COR-L47 (cell line): ENCODE measurements around the gene UMOD.

Source experiments
- DNase-seq: peaks from one replicate; lab custom pipeline; 2025; lab: John Stamatoyannopoulos, UW

Gene UMOD

DNA sequence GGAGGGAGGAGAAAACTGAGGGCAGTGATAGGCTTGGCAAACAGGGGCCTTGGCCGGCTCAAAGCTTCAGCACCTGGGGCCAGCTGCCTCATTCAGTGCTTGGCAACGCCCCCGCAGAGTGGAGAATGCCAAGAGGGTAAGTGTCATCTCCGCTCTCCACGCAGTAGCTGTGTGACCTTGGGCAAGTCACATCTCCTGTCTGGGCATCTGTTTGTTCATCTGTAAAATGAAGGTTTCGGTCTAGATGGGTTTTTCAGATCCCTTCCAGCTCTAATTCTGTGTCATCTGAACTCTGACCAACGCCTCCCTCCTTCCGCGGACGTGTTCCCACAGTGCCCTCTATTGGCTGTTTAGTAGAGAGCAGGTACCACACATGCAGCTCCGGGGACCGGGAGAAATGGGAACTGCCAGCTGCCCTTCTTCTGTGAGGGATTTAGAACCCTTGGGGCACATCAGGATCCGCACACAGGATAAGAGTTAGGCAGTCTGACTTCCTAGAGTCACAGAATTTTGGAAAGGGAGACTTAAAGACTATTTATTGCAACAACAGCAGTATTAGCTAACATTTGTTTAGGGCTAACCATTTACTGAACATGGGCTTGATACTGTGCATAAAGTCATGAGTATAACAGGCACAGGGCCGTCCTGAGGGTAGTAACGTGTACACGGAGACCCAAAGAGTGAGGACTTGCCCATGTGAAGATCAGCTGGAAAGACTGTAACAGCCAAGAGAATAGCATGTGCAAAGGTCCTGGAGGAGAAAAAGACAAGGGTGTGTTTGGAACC, 52.0 kb downstream of the UMOD start:
- peak; percentile 13 for DNase-seq

DNA sequence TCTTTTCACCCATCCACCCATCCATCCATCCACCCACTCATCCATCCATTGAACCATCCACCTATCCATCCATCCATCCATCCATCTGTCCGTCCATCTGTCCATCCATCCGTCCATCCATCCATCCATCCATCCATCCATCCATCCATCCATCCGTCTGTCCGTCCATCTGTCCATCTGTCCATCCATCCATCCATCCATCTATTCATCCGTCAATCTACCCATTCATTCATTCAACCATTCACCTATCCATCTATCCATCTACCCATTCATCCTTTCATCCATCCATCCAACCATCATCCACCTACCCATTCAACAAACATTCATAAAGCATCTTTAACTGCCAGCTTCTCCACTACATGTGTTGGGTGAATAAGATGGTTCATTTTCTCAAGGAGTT, 54.1 kb downstream of the UMOD start:
- no peak for DNase-seq

DNA sequence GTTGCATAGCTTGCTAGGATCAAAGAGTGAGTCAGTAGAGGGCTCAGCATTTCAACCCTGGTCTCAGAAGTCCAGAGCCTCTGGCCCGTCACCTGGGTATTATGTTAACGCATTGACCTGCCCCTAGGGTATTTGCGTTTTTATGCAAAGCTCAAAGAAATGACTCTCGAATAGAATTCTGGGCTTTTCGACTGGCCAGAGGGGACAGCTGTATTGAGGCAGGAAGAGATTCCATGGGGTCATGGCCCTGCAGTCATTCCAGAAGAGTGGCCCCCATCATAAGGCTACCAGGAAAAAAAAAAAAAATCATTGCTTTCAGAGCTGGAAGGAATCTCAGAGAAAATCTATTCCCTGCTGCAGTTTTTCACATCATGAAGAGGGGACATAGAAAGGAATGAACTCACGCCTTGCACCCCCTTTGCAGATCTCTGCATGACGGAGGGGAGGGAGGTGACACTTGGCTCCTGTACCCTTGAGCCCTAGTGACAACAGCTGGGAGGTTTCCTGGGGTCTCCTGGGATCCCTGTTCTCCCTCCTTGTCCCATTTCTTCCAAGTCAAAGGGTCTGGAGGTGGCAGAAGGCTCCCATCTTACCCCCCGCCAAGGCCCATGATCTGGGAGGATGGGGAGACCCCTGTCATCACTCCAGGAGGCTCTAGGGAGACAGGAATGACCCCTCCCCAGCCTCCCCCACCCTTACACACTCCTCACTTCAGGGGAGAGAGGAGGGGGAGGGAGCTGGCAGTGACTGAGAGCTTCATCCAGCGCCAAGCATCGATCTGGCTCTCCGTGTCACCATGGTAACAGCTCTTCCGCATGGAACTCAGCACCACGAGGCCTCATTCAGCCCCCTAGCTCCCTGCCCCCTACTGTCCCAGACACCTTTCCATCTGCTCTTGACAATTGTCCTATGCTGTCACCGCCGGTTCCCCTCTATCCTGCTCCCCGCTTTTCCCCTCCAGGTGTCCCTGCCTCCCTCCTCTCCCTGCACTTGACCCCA, 61.0 kb downstream of the UMOD start:
- no peak for DNase-seq

DNA sequence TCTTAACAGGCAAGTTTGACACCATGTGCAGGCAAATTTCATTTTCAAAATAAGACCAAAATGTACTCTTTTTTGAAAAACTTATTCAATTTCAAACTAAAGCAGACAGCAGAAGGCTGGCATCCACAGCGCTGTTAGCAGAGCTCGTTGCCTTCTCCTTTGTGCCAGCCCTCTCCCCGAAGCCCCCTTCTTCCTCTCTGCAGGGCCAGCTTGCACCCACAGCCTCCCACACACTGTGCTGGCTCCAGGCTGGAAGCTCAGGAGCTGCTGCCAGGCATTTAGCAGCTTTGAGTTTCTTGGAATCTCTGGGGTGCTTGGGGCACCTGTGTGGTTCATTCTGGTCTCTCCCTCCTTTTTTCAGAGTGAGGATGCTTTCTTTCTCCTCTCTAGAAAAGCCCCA, 62.9 kb downstream of the UMOD start:
- no peak for DNase-seq

DNA sequence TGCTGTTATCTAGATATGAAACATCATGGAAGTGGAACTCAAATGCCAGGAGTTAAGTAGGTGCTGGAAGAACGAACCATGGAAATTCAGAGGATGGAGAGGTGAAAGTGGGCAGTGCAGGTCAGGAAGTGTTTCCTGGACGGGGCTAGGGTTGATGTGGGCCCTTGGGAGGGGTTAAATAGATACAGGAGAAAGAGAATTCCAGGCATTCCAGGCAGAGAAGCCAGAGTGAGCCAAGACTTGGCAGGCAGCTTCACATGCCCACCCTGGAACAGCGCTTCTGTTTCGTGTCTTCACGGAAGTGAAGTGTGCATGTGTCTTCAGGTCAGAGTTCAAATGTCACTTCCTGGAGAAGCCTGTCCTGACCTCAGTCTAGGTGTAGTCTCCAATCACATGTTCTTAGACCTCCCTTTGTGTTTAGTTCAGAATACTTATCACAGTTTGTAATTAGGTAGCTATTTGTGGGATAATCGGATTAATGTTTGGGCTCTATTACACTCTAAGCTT, 66.5 kb downstream of the UMOD start:
- DNase-seq, result no peak
